ENCODE measurements around the gene CDYL.

Gene CDYL

DNA sequence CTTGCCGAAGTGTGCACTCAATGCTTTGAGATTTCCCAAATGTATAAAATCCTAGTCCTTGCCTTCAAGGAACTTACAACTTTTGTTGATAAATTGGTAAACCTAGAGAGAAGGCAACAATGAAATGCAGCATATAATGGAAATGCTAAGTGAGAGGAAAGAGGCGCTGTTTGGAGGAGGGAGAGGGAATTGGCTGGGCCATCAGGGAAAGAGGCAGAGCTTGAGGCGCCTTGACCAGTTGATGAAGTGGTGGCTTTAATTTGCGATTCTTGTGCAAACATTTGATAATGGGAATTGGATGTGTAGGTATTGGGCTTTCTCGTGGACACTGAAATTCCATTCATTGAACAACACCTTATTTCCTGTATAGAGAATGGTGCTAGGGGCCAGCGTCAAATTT lies 1.9 kb upstream of the CDYL start:
- DNase-seq (ENCODE audit: low read depth in 2 of 2) = no peak

DNA sequence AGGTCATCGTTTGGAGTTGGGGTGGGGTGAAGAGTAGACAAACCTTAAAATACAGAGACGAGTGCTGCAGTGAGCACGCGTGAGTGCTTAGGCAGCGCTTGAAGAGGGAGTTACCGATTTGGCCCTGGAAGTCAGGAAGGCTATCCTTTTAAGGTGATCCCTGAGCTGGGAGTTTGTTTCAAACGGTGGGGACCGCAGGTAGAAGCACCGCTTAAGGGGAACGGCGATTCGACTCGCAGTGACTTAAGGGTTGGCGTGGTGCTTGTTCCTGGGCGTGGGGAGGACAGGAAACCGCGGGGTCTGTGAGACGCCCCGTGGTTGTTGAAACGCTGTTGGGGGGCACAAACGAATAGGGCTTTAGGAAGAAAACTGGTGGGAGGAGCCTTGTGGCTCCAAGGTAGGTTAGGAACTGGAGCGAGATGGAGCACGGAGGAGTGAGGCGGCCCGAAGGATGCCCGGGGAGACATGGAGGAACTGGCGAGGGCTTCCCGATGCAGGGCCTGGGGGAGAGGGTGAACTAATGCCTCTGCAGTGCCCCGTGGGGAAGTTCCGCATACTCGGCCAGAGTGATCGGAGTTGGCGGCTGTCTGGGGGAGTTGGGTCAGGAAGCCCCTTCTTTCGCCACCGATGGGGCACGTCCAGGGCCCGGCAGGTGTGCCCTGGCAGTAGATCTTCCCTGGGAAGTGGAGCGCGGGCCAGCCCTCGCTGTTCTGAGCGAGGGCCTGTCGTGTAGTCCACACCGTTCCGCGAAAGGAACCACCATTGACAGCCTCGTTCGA lies 1.3 kb upstream of the CDYL start:
- no peak for DNase-seq (ENCODE audit: low read depth in 2 of 2)

DNA sequence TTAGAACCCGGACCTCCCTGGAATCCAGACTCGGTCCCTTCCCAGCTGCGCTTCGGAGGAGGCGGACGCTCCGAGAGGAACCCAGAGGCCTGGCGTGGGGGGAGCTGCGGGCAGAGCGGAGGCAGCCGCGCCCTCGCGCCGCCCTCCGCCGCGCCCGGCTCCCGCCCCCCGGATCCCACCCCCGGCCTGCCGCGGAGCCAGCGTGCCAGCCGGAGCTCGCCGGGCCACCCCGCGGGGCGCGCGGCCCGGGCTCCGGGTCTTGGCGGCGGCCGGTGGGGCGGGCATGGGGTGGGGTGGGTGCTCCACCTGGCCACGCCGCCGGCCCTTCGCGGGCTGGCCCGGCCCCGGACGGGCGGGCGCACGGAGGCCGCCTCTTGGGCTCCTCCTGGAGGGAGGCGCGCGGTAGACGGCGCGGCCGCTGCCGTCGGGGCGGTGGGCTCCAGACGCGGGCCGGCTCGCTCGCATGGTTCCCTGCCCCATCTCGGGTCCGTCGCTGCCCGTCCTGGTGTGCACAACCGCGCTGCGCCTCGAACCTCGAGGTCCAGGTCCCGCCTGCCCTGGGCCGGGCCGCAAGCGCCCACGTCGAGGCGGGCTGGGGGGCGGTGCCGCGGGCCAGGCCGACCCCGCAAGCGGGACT lies 592 bp upstream of the CDYL start:
- DNase-seq (ENCODE audit: low read depth in 2 of 2) = peak; percentile 32 to 43

DNA sequence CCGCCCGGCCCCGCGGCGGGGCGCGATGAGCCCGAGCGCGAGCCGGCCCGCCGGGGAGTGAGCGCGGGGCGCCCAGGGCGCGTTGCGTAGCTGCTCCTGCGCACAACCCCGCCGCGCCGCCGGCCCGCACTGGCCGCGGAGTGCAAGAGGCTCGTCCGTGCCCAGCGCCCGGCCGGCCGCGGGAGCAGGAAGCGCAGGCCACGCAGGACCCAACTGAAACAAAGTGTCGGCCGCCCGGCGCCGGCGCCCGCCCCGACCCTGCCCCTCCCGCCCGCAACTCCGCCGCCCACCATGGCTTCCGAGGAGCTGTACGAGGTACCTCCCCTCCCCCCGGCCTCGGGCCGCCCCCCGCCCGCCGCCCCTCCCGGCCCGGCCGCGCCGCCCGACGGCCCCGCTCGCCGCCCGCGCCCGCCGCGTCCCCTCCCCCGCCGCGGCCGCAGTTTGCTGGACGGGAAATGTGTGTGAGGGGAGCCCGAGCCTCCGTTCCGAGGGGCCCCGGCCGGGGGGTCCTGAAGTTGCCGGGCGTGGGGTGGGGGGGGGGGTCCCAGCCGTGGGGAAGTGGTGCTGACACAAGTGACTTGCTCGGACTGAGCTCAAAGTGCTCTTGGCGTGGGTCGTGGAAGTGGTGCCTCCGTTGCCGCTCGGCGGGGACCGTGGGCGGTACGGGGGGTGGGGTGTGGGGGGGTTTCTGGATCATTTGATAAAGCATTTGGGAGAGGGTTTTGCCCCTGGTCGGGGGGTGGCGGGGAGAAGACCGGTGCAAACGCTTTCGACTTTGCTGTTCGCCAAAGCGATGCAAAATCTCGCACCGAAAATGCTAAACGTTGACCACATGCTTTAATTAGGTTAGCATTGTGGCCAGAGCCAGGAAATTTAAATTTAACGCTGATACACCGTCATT lies 539 bp downstream of the CDYL start:
- DNase-seq (ENCODE audit: low read depth in 2 of 2) = no peak

DNA sequence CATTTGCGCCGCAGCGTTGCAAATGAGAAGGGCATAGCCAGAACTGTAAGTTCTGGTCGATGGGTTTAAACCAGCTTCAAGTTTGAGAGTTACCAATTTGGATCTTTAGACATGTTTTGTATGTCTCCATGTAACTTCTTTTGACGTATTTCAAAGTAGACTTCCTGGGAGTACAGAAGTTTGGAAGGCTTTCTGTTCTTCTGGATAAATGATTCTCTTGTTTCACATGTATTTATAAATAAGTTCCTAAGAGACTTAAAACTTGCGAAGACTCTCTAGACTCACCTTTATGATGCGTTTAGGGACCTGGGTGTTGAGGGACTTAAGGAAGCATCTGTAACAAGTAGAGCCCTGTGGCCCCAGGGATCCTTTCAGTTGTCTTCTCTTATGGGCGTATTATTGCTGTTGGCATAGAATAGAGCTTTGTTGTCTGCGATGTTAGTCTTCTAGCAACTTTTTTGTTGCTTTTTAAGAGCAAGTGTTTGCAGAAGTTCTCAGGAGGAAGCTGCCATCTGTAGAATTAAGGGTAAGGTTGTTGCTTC lies 1.3 kb downstream of the CDYL start:
- no peak for DNase-seq (ENCODE audit: low read depth in 2 of 2)

DNA sequence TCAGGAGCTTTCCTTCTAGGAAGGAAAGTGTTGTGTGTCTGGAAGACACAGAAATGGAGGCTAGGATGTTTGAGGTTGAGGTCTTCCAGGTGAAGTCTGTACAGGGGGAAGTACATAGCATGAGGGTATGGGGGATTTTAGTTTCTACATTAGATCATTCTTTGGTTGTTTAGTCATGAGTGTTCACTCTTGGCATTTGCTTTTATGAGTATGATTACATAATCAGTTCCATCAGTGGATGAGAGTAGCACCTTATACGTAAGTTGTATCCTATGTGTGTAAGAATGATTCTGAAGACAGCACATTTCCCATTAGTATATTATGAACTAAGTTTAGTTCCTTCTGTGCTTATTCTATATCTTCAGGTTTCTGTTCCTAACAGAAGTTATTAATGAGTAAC lies 1.9 kb downstream of the CDYL start:
- DNase-seq (ENCODE audit: low read depth in 2 of 2) = no peak

DNA sequence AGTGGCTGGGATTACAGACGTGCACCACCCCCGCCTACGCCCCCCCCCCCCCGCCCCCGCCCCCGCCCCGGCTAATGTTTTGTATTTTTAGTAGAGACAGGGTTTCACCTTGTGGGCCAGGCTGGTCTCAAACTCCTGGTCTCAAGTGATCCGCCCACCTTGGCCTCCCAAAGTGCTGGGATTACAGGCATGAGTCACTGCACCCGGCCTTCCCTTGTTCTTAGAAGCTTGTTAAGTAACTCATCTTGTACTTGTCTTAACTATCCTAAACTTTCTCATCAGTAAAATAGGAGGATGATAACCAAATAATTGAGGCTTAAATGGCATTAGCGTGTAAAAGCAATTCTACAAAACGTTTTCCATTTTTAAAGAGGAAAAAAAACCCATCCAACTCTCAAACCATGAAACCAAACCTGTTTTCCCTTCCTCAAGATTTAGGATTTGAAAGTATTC lies 4.2 kb downstream of the CDYL start:
- no peak for DNase-seq (ENCODE audit: low read depth in 2 of 2)

DNA sequence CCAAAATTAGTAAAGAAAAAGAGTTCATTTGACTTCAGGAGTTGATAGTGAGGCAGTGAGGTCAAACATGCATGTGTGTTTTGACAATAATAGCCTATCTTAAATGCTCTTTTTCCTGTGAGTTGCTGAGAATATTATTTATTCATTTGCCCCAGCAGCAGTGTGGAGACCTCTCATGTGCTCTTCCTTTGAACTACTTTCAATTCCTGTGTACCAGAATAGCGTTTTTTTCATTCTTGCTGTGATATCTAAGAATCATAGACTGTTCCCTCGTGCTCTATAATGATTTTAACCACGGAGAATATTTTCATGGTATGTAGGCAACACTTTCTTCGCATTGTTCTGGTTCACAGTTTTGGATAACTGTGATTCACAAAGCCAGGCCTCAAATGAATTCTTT lies 5.2 kb downstream of the CDYL start:
- no peak for DNase-seq (ENCODE audit: low read depth in 2 of 2)

DNA sequence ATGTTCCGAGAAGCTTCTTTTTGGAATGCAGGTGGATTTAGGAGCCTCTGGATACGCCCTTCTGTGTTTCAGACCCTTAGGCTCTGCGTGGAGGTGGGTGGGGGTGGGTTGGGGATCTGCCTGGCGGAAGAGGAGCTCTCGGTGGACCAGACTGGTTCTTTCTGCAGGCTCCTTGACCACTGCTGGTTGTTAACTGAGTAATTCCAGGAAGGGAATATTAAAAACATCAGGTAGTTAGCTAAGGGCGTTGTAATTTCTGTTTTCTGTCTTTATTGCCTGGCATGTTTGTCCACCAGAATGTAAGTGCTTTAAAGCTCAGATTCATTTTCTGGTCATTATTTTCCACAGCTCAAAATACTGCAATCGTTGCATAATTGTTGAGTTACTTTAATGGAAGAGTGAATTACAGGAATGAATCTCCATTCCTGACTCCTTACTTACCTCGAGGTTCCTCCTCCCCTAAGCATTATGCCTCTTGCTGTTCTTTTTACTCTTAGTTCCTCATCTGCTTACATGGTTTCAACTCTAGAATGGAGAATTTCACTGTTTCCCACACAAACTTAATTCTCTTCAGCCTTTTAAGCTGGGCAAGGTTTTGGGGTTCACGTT lies 5.9 kb downstream of the CDYL start:
- no peak for DNase-seq (ENCODE audit: low read depth in 2 of 2)

DNA sequence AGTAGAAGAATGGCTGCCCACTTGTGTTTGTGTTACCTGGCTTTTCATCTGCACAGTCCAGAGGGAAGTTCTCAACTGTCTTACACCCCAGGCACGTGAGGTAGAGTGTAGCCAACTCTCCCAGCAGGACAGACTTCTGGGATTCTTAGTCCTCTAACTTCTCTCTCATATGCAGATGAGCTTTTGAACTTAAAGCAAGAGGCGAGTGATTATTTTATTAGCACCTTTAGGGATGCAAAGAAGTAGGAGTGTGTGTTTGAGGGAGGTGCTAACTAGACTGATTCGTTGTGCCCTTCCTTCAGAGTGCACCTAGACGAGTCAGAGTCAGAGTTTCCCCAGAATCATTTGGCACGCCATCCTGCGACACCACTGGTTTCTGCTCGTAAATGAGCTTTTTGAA lies 10.8 kb downstream of the CDYL start:
- no peak for DNase-seq (ENCODE audit: low read depth in 2 of 2)

DNA sequence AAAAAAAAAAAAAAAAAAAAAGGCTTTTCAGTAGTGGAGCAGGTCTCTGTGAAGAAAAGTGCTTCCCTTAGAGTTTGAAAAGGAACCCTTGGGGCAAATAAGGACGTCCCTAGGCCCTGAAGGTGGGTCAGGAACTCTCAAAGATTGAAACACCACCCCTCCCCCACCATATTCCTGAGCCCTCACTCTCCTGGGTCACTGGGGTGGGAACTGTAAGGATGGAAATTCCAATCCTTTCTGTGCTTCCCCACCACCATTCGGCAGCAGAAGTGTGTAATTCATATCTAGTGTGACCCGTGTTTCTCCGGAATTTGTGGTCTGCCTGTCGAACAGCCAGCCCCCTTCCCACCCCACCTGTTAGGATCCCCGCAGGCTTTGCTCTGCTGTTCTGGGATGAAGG lies 12.3 kb downstream of the CDYL start:
- no peak for DNase-seq (ENCODE audit: low read depth in 2 of 2)

DNA sequence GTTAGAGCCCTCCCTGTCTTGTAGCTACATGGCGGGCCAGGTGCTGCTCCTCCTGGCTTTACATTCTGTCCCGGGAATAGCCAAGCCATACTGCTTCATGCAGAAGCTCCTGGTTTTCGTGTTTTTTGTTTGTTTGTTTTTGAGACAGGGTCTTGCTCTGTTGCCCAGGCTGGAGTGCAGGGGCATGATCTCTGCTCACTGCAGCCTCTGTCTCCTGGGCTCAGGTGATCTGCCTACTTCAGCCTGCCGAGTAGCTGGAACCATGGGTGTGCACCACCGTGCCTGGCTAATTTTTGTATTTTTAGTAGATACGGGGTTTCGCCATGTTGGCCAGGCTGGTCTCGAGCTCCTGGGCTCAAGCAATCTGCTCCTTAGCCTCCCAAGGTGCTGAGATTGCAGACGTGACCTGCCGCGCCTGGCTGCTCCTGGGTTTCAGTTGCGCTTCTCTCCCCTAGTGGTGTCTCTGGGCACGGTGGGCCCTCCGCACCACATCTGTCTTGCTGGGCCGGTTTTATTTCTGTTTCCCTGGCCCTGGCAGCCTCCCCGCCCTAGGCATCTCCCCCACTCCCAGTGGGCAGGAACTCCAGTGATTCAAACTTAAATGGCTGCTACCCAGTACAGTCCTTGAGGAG lies 12.9 kb downstream of the CDYL start:
- no peak for DNase-seq (ENCODE audit: low read depth in 2 of 2)

DNA sequence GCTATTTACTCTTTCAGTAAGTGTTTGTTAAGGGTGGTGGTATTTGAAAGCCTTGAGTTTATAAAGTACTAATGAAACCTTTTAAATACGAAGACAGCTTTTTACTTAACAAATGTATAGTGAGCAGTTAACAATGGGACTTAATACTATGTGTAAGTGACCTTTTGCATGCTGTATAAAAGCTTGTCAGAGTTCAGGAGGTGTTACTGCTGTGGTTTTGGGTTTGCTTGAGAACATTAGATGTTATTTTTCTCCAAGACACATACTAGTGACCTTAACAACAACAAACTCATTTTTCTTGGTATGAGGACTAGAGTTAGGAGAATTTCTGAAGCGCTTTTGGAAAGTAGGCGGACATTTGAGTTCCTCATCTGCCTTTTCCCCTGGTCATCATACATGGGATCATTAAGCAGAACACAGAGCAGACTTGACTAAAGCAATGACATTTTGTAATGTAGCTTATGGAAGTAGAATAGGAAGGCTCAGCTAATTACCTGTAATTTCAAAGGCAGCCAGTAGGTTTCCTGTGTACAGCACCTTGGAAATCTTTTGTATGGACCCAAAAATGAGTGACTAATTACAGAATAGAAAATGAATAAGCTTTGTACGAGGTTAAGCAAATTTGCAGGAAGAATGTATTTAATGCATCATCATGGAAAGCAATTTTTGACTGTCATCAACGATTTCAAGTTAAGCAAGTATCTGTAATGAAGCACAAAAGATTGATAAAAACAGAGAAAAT lies 14.1 kb downstream of the CDYL start:
- DNase-seq (ENCODE audit: low read depth in 2 of 2) = no peak

DNA sequence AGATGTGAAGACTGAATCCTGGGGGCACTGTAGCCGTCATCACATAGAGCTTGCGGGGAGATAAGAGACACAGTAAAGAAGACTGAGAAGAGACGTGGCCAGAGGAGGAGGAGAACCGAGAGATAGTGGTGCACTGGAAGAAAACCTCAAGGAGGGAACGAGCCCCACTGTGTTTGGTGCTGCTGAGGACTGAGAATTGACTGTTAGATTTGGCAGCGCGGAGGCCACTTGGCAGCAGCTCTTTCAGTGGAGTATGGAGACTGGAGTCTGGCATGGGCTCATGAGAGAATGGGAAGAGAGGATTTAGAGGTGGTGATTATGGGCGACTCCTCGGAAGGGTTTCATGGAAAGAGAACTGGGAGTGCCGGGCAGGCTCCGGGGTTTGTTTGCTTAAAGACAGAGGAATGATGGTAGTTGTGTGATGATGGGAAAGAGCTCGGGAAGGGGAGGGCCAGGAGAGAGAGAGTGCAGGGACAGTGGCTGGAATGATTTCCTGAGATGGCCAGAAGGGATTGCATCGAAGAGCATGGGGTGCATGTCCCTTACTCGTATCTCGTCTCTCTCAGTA lies 18.0 kb downstream of the CDYL start:
- no peak for DNase-seq (ENCODE audit: low read depth in 2 of 2)

DNA sequence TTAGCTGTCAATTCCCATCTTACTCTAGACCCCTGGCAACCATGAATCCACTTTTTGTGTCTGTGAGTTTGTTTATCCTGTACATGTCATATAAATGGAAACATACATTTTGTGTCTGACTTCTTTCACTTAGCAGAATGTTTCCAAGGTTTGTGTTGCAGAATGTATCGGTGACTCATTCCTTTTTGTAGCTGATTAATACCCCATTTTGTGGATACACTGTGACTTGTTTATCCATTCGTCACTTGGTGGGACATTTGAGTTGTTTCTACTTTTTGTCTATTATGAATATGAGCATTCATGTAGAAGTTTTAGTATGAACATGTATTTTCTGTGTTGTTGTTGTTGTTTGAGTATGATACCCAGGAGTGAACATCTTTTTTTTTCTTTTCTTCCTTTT lies 21.4 kb downstream of the CDYL start:
- no peak for DNase-seq (ENCODE audit: low read depth in 2 of 2)

DNA sequence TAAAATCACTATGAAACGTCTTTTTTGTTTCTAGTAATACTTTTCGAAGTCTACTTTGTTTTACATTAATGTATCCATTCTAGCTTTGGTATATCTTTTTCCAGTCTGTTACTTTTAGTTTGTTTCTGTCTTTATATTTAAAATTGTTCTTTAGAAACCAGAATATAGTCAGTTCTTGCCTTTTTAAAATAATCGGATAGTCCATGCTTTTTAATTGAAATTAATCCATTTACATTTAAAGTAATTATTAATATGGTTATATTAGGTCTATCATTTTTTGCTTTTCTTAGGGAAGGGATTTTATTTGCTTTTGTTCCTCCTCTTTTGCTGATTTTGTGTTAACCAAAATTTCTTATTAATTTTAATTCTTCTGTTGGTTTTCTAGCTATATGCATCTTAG lies 23.7 kb downstream of the CDYL start:
- no peak for DNase-seq (ENCODE audit: low read depth in 2 of 2)

DNA sequence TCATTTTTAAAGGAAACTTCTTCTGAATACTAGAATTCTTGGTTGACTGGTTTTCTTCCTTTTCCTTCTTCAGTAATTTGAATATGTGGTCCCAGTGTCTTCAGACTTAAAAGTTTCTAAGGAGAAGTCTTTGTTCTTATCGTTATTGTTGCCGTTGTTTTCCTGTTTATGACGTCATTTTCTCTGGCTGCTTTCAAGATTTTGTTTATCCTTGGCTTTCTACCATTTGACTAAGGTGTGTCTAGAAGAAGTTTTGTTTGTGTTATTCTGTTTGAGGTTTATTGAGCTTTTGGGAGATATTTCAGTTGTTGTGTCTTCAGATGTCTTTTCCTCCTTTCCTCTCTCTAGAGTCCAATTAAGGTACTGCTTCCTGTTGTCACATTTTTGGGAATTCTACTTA lies 24.5 kb downstream of the CDYL start:
- no peak for DNase-seq (ENCODE audit: low read depth in 2 of 2)

DNA sequence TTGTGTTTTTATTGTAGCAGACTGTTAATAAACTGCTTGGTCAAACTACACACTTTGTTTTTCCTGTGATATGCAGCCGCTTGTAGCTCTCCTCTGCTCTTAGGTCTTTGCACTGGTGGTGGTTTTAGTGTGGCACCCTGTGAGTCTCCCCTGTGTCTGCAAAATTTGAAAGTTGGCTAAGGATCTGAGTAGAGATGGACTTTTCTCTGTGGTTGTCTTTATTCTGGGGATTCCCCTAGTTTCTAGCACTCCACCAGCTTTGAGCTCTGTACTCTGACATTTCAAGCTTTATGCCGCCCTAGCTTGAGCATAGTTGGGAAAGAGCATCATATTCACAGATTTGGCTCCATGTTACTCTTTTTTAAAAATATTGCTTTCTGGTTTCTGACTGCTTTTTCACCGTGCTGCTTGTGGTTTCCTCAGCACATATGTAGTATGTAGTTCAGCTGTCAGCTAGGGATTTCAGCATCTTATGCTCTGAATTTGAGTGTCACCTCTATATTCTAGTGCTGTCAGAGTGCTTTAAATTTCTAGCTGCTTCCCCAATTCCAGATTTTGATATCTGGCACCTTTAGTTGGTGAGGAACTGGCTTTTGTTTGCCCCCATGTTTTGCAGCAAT lies 25.4 kb downstream of the CDYL start:
- DNase-seq (ENCODE audit: low read depth in 2 of 2) = no peak

DNA sequence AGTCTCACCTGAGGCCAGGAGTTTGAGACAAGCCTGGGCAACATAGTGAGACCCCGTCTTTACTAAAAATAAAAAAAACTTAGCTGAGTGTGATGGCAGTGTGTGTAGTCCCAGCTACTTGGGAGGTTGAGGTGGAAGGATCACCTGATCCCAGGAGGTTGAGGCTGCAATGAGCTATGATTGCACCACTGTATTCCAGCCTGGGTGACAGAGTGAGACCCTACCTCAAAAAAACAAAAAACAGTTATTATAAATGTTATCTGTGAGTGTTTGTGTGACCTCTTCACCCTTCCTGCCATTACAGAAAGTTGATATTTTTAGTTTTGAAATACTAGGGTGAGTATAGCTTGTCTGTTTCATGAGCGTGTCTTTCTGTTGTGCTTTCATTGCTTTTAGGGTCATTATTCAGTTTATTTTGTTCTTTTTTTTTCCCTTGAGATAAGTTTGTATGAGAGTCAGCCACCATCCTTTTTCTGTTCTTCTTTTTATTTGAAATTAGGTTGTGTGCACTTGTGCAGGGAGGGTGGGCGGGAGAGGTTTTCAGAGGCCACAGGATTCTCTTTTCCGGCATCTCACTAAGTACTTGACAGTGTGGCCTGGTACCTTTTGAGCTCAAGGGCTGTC lies 26.2 kb downstream of the CDYL start:
- DNase-seq (ENCODE audit: low read depth in 2 of 2) = no peak

Measured in fibroblast of skin of left quadriceps (primary cell).